Measurements from ENCODE around the gene PHYKPL.
"Not testable (repeated sequence)": the region's sequence is repeated elsewhere in the genome, so short reads cannot be mapped to it uniquely, and the experiment has no call there.

- not testable (repeated sequence) for TF ChIP-seq CTCF, EP300 (IDR thresholded peaks at IDR 0.05)
Measured at GRCh38 chr5:178253632-178254031, 21.0 kb upstream of the PHYKPL start.
